GM19035 (cell line): ENCODE data around the gene STARD7.
"Not testable (repeated sequence)": the region's sequence is repeated elsewhere in the genome, so short reads cannot be mapped to it uniquely, and the experiment has no call there.

Experiments used
- ATAC-seq: cut with Tn5 transposase; IDR thresholded peaks from one replicate; pipeline ENCODE4 v1.9.1; 2021; ENCODE audit not compliant: unreplicated experiment

STARD7 gene

GRCh38 chr2:96164459-96165184, 44.0 kb downstream of the STARD7 start:
- ATAC-seq, result peak; percentile 73

- peak; percentile 50 for ATAC-seq
Measured at GRCh38 chr2:96163768-96164429, 44.7 kb downstream of the STARD7 start.

DNA sequence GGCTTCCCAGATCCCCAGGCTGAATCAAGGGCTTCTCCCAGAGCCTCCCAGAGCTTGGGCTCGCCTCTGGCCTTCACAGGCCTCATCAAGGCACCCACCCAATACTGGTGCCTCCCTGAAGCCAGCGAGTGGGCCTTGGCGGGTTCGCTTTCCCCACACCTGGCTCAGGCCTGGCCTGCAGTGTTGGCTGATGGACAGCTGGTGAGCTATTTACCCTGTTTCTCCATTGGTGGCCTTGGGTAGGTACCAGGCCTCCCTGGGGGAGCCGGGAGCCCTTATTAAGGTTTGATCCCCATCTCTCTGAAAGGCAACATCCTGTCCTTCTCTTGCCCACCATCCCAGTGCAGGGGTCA, 45.2 kb downstream of the STARD7 start:
- no peak for ATAC-seq

GRCh38 chr2:96161898-96162297, 46.7 kb downstream of the STARD7 start:
- no peak for ATAC-seq

DNA sequence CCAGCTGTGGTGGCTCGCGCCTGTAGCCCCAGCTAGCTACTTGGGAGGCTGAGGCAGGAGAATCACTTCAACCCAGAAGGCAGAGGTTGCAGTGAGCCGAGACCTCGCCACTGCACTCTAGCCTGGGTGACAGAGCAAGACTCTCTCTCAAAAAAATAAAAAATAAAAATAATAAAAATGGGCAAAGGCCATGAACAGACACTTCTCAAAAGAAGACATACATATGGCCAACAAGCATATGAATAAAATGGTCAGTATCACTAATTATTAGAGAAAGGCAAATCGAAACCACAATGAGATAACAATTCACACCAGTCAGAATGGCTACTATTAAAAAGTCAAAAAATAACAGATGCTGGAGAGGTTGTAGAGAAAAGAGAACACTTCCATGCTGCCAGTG, 48.3 kb downstream of the STARD7 start:
- not testable (repeated sequence) for ATAC-seq

DNA sequence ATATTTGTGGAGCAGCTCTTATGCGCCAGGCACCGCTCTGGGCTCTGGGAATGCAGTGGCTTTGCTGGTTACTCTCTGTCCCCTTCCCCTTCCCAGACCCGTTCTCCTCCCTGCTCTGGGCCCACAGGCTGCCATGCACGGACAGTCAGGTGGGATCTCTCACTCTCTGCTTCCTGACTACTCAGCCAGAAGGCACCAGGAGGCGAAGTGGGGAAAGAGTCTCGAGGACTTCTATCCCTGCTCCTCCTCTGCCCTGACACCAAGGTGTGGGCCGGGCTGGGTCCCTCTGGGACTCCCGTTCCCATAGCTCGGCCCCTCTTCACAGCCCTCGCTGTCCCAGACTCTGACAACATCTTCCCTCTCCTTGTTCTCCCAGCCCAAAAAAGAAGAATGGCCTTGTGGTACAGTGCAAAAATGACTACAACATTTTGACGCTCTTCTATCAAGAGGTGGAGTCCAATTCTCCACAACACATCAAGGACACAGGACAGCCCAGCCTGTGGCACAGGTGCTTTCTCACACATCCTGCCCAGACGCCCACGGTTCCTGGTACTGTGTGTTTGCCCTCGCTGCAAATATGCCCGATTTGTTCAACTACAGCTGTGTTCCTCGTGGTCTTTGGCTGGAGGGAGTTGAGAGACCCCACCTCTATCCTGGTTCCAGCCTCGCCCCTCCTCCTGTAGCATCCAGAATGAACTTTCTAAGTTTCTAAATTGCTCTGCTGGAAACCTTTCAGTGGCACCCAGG, 49.4 kb downstream of the STARD7 start:
- ATAC-seq, result no peak

- no peak for ATAC-seq
Measured at GRCh38 chr2:96158554-96158940, 50.1 kb downstream of the STARD7 start.

GRCh38 chr2:96157649-96158553, 50.7 kb downstream of the STARD7 start:
- peak; percentile 56 for ATAC-seq

GRCh38 chr2:96156926-96157648, 51.5 kb downstream of the STARD7 start:
- peak; percentile 21 for ATAC-seq

DNA sequence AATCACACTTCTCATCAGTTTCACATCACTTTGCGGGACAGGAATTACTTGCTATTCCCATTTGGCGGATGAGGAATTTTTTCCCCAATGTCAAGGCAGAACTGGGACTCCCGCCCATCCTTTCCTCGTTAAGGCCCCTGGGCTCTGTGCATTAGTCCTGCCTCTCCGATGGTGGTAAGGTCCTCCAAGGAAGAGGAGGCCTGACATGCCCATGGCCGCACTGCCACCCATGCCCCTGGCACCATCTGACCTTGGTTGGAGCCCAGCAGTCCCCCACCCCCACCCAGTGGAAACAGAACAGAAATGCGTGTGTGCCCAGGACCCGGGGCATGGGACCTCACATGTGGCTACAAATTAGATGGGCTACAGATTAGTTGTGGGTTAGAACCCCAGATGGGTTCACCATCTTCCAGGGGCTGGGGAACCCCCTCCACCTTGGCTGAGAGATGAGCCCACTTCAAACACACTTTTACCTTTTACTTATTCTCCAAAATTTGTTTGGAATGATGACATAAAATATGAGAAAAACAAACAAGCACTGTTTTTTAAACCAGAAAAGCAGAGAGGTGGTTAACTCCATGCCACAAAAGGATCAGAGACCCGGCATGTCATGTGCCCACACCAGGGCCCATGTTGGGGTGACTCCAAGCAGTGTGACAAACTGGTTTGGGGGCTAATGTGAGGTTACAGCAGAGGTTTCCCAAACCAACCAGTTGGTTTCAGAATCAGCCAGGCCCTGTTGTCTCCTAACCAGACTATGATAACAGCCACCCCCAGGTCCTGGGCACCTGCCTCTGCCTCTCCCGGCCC, 52.4 kb downstream of the STARD7 start:
- no peak for ATAC-seq

- no peak for ATAC-seq
Measured at GRCh38 chr2:96154506-96155380, 53.9 kb downstream of the STARD7 start.

- no peak for ATAC-seq
Measured at GRCh38 chr2:96153991-96154431, 54.6 kb downstream of the STARD7 start.

GRCh38 chr2:96153291-96153713, 55.3 kb downstream of the STARD7 start:
- ATAC-seq, result no peak

DNA sequence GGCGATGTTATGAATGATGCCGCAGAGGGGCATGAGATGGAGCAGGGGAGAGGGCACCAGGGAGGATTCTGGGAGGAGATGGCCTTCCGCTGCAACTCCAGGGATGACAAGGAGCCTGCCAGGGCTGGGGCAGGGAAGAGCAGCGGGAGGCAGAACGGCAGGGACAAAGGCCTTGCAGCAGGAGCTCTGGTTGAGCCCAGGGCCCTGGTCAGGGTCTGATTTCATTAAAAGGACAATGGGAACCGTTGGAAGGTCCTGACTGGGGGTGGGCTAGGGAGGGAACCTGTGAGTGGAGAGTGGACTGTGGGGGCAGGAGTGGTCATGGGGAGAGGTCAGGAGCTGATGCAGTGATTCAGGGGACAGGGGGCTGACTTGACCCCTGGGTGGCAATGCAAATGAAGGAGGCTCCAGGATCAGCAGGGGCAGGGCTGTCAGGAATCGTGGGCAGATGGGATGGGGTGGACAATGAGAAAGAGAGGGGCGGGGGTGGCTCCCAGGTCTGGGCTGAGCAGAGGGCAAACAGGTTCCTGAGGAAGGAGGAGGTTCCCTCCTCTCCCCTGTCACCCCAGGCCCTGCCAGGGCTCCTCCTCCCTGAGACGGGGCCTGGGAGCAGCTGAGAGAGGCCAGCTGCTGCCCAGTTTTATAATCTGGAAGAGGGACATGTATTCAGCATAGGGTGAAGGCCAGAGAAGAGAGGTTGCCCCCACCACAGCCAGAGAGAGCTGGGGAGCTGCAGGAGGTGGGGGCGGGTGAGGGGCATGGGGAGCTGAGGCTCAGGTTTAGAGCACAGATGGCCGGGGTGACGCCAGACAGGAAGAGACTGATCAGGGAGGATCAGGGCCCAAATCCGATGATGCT, 56.1 kb downstream of the STARD7 start:
- no peak for ATAC-seq

- no peak for ATAC-seq
Measured at GRCh38 chr2:96151595-96152303, 56.9 kb downstream of the STARD7 start.

- no peak for ATAC-seq
Measured at GRCh38 chr2:96150791-96151594, 57.6 kb downstream of the STARD7 start.
